HK-2 (cell line): Measurements from ENCODE around the gene CLCN4.

Experiments used
- DNase-seq: peaks from one replicate; pipeline ENCODE4 v3.0.0-alpha.2; 2018; ENCODE audit not compliant: unreplicated experiment

The CLCN4 gene

GRCh38 chrX:10243106-10243505, 86.3 kb downstream of the CLCN4 start:
- no peak for DNase-seq

- DNase-seq = no peak
These were observed 88.3 kb downstream of the CLCN4 start for GRCh38 chrX:10244915-10245622.

- DNase-seq = no peak
These were observed 89.1 kb downstream of the CLCN4 start for GRCh38 chrX:10245886-10246285.

- DNase-seq = no peak
These were observed 89.5 kb downstream of the CLCN4 start for GRCh38 chrX:10246297-10246696.

GRCh38 chrX:10246846-10247245, 90.1 kb downstream of the CLCN4 start:
- no peak for DNase-seq

- DNase-seq = no peak
These were observed 98.0 kb downstream of the CLCN4 start for GRCh38 chrX:10254739-10255138.

GRCh38 chrX:10259716-10260115, 102.9 kb downstream of the CLCN4 start:
- DNase-seq = no peak

- DNase-seq = no peak
These were observed 109.0 kb downstream of the CLCN4 start for GRCh38 chrX:10265775-10266174.

- no peak for DNase-seq
These were observed 121.9 kb downstream of the CLCN4 start for GRCh38 chrX:10278716-10279115.

GRCh38 chrX:10280071-10280470, 123.3 kb downstream of the CLCN4 start:
- no peak for DNase-seq

- no peak for DNase-seq
These were observed 125.7 kb downstream of the CLCN4 start for GRCh38 chrX:10282490-10282889.

GRCh38 chrX:10286195-10286594, 129.4 kb downstream of the CLCN4 start:
- no peak for DNase-seq
